ENCODE data around the gene PHC3. TPM values are rescaled to one million over a fixed set of nuclear protein-coding genes. Genes with fewer than 3 reads are reported as not detected.

PHC3 gene
- polyA plus RNA-seq, 1 donor (not counting 4 experiments of a cell fraction or from before 2014, with no cell fraction given) = 32.2 TPM

DNA sequence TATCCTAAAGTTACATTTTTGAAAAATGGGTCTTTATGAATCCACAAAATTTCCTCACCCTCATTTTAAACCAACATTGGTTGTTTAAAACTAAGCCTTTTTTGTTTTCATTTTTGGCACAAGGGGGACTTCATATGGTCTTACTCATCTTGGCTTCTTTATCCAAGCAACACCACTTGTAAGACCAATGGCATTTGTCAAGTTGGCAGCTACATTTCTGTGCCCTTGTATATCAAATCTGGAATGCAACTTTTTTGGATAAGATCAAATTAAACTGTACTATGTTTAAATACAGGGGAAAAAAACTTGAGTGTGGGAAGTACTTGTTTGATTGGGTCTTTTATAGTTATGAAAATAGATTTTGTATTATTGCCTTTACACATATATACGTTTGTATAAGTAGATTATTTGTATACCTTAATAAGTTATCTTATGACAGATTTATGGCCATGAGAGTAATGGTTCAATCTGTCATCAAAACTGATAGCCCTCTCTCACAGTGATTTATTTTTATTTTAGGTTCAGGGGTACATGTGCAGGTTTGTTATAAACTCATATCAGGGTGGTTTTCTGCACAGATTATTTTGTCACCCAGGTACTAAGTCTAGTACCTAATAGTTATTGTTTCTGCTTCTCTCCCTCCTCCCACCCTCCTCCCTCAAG, 100.3 kb downstream of the PHC3 start:
- Histone ChIP-seq H3K79me2 (ENCODE audit: control insufficient read depth, insufficient read depth, low read length) (no peaks in the 10 kb centered on the region), H3K4me1 (ENCODE audit: control insufficient read depth, extremely low read depth, insufficient read depth, low read length) (no peaks in the 10 kb centered on the region), H2AFZ (ENCODE audit: control insufficient read depth, low read length) (no peak overlapping the region), H3K9me3 (ENCODE audit: control insufficient read depth, low read depth, low read length) (no peaks in the 10 kb centered on the region), H3K27ac (ENCODE audit: control insufficient read depth, insufficient read depth, low read length) (no peak overlapping the region), H3K4me2 (ENCODE audit: control insufficient read depth, extremely low read depth, insufficient read depth, low read depth, low read length) (no peak overlapping the region), H3K27me3 (ENCODE audit: control insufficient read depth, extremely low read depth, insufficient read depth, low read length) (no peaks in the 10 kb centered on the region), H3K9ac (ENCODE audit: control insufficient read depth, extremely low read depth, insufficient read depth, low read length) (no peak overlapping the region), H3K4me3 (ENCODE audit: control insufficient read depth in 2 of 3, extremely low read depth in 1 of 3, insufficient read depth in 2 of 3, low read depth in 1 of 3, low read length in 3 of 3) (no peak overlapping the region), H3K36me3 (ENCODE audit: control insufficient read depth in 2 of 2, extremely low read depth in 1 of 2, insufficient read depth in 2 of 2, low read length in 2 of 2) (peaks cover 0 to 7% of the 10 kb centered on the region in 2 experiments), H3K9me1 (ENCODE audit: control insufficient read depth, extremely low read depth, insufficient read depth, low read length) (no peaks in the 10 kb centered on the region), H4K20me1 (ENCODE audit: control insufficient read depth, extremely low read depth, insufficient read depth, low read length) (no peaks in the 10 kb centered on the region)
- no peak for TF ChIP-seq EZH2 (IDR thresholded peaks at IDR 0.05; ENCODE audit: low read length)
- TF ChIP-seq, protein P1, sequence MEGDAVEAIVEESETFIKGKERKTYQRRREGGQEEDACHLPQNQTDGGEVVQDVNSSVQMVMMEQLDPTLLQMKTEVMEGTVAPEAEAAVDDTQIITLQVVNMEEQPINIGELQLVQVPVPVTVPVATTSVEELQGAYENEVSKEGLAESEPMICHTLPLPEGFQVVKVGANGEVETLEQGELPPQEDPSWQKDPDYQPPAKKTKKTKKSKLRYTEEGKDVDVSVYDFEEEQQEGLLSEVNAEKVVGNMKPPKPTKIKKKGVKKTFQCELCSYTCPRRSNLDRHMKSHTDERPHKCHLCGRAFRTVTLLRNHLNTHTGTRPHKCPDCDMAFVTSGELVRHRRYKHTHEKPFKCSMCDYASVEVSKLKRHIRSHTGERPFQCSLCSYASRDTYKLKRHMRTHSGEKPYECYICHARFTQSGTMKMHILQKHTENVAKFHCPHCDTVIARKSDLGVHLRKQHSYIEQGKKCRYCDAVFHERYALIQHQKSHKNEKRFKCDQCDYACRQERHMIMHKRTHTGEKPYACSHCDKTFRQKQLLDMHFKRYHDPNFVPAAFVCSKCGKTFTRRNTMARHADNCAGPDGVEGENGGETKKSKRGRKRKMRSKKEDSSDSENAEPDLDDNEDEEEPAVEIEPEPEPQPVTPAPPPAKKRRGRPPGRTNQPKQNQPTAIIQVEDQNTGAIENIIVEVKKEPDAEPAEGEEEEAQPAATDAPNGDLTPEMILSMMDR (optimal IDR thresholded peaks at IDR 0.05 in 1 of 3, IDR thresholded peaks at IDR 0.05 in 1 of 3, conservative IDR thresholded peaks at IDR 0.05 in 1 of 3; ENCODE audit: extremely low read depth in 1 of 3, insufficient read depth in 2 of 3, low read length in 3 of 3) = no peak
- dilution Hi-C loops (cut with MboI; ENCODE audit: extremely low pct_ligation_motif_present, low sequenced_read_pairs) = no loop called here
- DNase-seq (ENCODE audit: low read depth, low spot score) (no peak), FAIRE-seq (no peak)

GRCh38 chr3:170080605-170081004, 100.9 kb downstream of the PHC3 start:
- Histone ChIP-seq H3K9ac (ENCODE audit: control insufficient read depth, extremely low read depth, insufficient read depth, low read length) (no peak overlapping the region), H3K9me1 (ENCODE audit: control insufficient read depth, extremely low read depth, insufficient read depth, low read length) (no peaks in the 10 kb centered on the region), H3K4me2 (ENCODE audit: control insufficient read depth, extremely low read depth, insufficient read depth, low read depth, low read length) (no peak overlapping the region), H3K9me3 (ENCODE audit: control insufficient read depth, low read depth, low read length) (no peaks in the 10 kb centered on the region), H3K79me2 (ENCODE audit: control insufficient read depth, insufficient read depth, low read length) (no peaks in the 10 kb centered on the region), H3K4me1 (ENCODE audit: control insufficient read depth, extremely low read depth, insufficient read depth, low read length) (no peaks in the 10 kb centered on the region), H3K27ac (ENCODE audit: control insufficient read depth, insufficient read depth, low read length) (no peak overlapping the region), H3K4me3 (ENCODE audit: control insufficient read depth in 2 of 3, extremely low read depth in 1 of 3, insufficient read depth in 2 of 3, low read depth in 1 of 3, low read length in 3 of 3) (no peak overlapping the region), H3K27me3 (ENCODE audit: control insufficient read depth, extremely low read depth, insufficient read depth, low read length) (no peaks in the 10 kb centered on the region), H4K20me1 (ENCODE audit: control insufficient read depth, extremely low read depth, insufficient read depth, low read length) (no peaks in the 10 kb centered on the region), H3K36me3 (ENCODE audit: control insufficient read depth in 2 of 2, extremely low read depth in 1 of 2, insufficient read depth in 2 of 2, low read length in 2 of 2) (peaks cover 0 to 3% of the 10 kb centered on the region in 2 experiments), H2AFZ (ENCODE audit: control insufficient read depth, low read length) (no peak overlapping the region)
- dilution Hi-C loops (cut with MboI; ENCODE audit: extremely low pct_ligation_motif_present, low sequenced_read_pairs) = no loop called here
- TF ChIP-seq, protein P1 (optimal IDR thresholded peaks at IDR 0.05 in 1 of 3, IDR thresholded peaks at IDR 0.05 in 1 of 3, conservative IDR thresholded peaks at IDR 0.05 in 1 of 3; ENCODE audit: extremely low read depth in 1 of 3, insufficient read depth in 2 of 3, low read length in 3 of 3) = no peak
- TF ChIP-seq EZH2 (IDR thresholded peaks at IDR 0.05; ENCODE audit: low read length) = no peak
- FAIRE-seq (no peak), DNase-seq (ENCODE audit: low read depth, low spot score) (no peak)

All from keratinocyte (primary cell).